PC-9 (cell line): ENCODE measurements around the gene CNNM4. TPM values are rescaled to one million over a fixed set of nuclear protein-coding genes. Genes with fewer than 3 reads are reported as not detected.

ENCODE experiments used
- BruUV-seq: library from RNA; stranded (reverse); fragments of 400-500 nt; replicated peaks from 2 replicates; lab custom pipeline; 2021; lab: Mats Ljungman, UMichigan
- CTCF ChIA-PET: fragments of 300-600 bp; sonication (Branson Sonifier 250); formaldehyde crosslinking; loops from one replicate; lab custom pipeline; 2022; ENCODE audit warnings: antibody characterized with exemption; lab: Charles Lee
- POLR2A ChIA-PET: fragments of 300-600 bp; sonication (Branson Sonifier 250); formaldehyde crosslinking; loops from one replicate; lab custom pipeline; 2022; ENCODE audit warnings: antibody characterized with exemption; ENCODE audit not compliant: unreplicated experiment; lab: Charles Lee
- DNase-seq, 2 experiments: peaks; one replicate each; pipeline versions ENCODE4 v3.0.0 to v3.0.0-alpha.2; 2015 to 2022; ENCODE audit warnings: mixed read lengths in 1 of 2
- H2AFZ ChIP-seq: fragments of 200-600 bp; sonication (generic); 2 replicates; pipeline ENCODE4 v1.8.1; 2017; ENCODE audit warnings: antibody characterized with exemption
- H3F3A ChIP-seq: fragments of 200-600 bp; sonication (generic); 2 replicates; pipeline ENCODE4 v1.8.1; 2017; ENCODE audit warnings: antibody characterized with exemption, mild to moderate bottlenecking, low read depth; ENCODE audit not compliant: insufficient read depth
- H3K27ac ChIP-seq: fragments of 200-600 bp; sonication (generic); 2 replicates; pipeline ENCODE4 v1.6.1; 2016; ENCODE audit warnings: mixed run types
- H3K27me3 ChIP-seq: fragments of 200-600 bp; sonication (generic); 2 replicates; pipeline ENCODE4 v1.6.1; 2016; ENCODE audit warnings: low read depth, mixed run types; ENCODE audit not compliant: insufficient read depth
- H3K36me3 ChIP-seq: fragments of 200-600 bp; sonication (generic); 2 replicates; pipeline ENCODE4 v1.6.1; 2016; ENCODE audit warnings: low read depth, mixed run types
- H3K4me1 ChIP-seq: fragments of 200-600 bp; sonication (generic); replicated peaks from 2 replicates; pipeline ENCODE4 v1.6.1; 2016; ENCODE audit warnings: mixed run types; ENCODE audit not compliant: insufficient read depth
- H3K4me2 ChIP-seq: fragments of 200-600 bp; sonication (generic); 2 replicates; pipeline ENCODE4 v1.6.1; 2017; ENCODE audit warnings: mixed run types
- H3K4me3 ChIP-seq: fragments of 200-600 bp; sonication (generic); 2 replicates; pipeline ENCODE4 v1.6.1; 2016; ENCODE audit warnings: mixed run types
- H3K79me2 ChIP-seq: fragments of 200-600 bp; sonication (generic); 2 replicates; pipeline ENCODE4 v1.6.1; 2017; ENCODE audit warnings: low read depth, mixed run types
- H3K9me2 ChIP-seq: fragments of 200-600 bp; sonication (generic); 2 replicates; pipeline ENCODE4 v1.8.1; 2017; ENCODE audit warnings: mild to moderate bottlenecking; ENCODE audit not compliant: insufficient read depth
- H3K9me3 ChIP-seq: fragments of 200-600 bp; sonication (generic); 2 replicates; pipeline ENCODE4 v1.8.1; 2016; ENCODE audit warnings: low read depth; ENCODE audit not compliant: insufficient read depth
- H4K20me1 ChIP-seq: fragments of 200-600 bp; sonication (generic); 2 replicates; pipeline ENCODE4 v1.8.1; 2017; ENCODE audit not compliant: insufficient read depth
- CTCF ChIP-seq: fragments of 200-600 bp; sonication (generic); conservative IDR thresholded peaks from 2 replicates; pipeline ENCODE4 v1.6.1; 2017; ENCODE audit warnings: mixed run types, antibody characterized with exemption, mild to moderate bottlenecking, moderate library complexity
- EZH2 ChIP-seq: fragments of 200-600 bp; sonication (generic); IDR thresholded peaks from 2 replicates; pipeline ENCODE4 v1.8.0; 2017; ENCODE audit warnings: antibody characterized with exemption, low read depth
- intact Hi-C: fragments of 100-400 bp; cut with micrococcal nuclease; formaldehyde crosslinking; loops from one replicate; pipeline ENCODE4 v1.10.0; 2022; ENCODE audit not compliant: unreplicated experiment
- total RNA-seq: library from RNA; stranded (reverse); gene quantifications from 2 replicates; pipeline ENCODE4 v1.2.3, GENCODE V29; 2021

The CNNM4 gene
- total RNA-seq, 1 experiment from 2014 or later, result 31.4 TPM

GRCh38 chr2:96816836-96817702 lies 56.4 kb downstream of the CNNM4 start:
- intact Hi-C loops, result loop anchor here (1.0 to 5.0 kb wide), 7 partner anchors 15 to 296 kb away; partner anchors contain the start of genes ANKRD36 and ANKRD39
- Histone ChIP-seq H2AFZ (peak overlapping the region; percentile 61; the same call in 1 of the 2 replicates), H3K36me3 (0 out of 2 replicates have a peak, but pooled peaks cover 4% of the 10 kb centered on the region), H3K4me2 (peak overlapping the region; percentile 99), H3K27ac (no peak overlapping the region), H3K79me2 (peaks cover 44% of the 10 kb centered on the region), H3K4me1 (peaks cover 26% of the 10 kb centered on the region), H3K9me2 (no peaks in the 10 kb centered on the region), H4K20me1 (peaks cover 28% of the 10 kb centered on the region), H3K4me3 (peak overlapping the region; percentile 80), H3F3A (peaks cover 12% of the 10 kb centered on the region), H3K9me3 (no peaks in the 10 kb centered on the region), H3K27me3 (no peaks in the 10 kb centered on the region)
- DNase-seq, result peak in 1 of 2 experiments; percentile 19
- CTCF ChIA-PET, result interaction anchor here (0.8 kb wide), 1 partner anchor 263 kb away, joined by 5 read pairs; no protein-coding TSS in a partner anchor
- no TSS peak for BruUV-seq
- no peak for TF ChIP-seq EZH2
- no peak for TF ChIP-seq CTCF
- POLR2A ChIA-PET, result no interaction called here

- 0 out of 2 replicates have a peak, but pooled peaks cover 4% of the 10 kb centered on the region for H3K36me3 ChIP-seq
- H3K4me2 ChIP-seq, result peak overlapping the region; percentile 99
- no peak overlapping the region for H3K27ac ChIP-seq
- peaks cover 28% of the 10 kb centered on the region for H4K20me1 ChIP-seq
- intact Hi-C loops, result loop anchor here (2.0 to 5.0 kb wide), 4 partner anchors 55 to 295 kb away; partner anchors contain the start of gene ANKRD36
- H3K9me3 ChIP-seq, result no peaks in the 10 kb centered on the region
- no peaks in the 10 kb centered on the region for H3K27me3 ChIP-seq
- ChIA-PET POLR2A (no interaction called here), CTCF (interaction anchor here (0.6 kb wide), 1 partner anchor 40 kb away, joined by 5 read pairs; the partner anchor contains the start of gene ANKRD39)
- H2AFZ ChIP-seq, result no peak overlapping the region
- DNase-seq, result no peak
- no peaks in the 10 kb centered on the region for H3K9me2 ChIP-seq
- TSS peak; percentile 39 for BruUV-seq
- H3F3A ChIP-seq, result peaks cover 12% of the 10 kb centered on the region
- peaks cover 45% of the 10 kb centered on the region for H3K79me2 ChIP-seq
- TF ChIP-seq CTCF (no peak), EZH2 (no peak)
- H3K4me3 ChIP-seq, result peak overlapping the region; percentile 80
- H3K4me1 ChIP-seq, result peaks cover 26% of the 10 kb centered on the region
These were observed 57.2 kb downstream of the CNNM4 start for GRCh38 chr2:96817882-96818281.

GRCh38 chr2:96819128-96819875 lies 58.6 kb downstream of the CNNM4 start:
- ChIA-PET CTCF (interaction anchor here (0.6 kb wide), 1 partner anchor 36 kb away, joined by 5 read pairs; no protein-coding TSS in a partner anchor), POLR2A (interaction anchor here (0.6 to 0.7 kb wide), 2 partner anchors 37 to 222 kb away, joined by 4 to 6 read pairs; no protein-coding TSS in a partner anchor)
- Histone ChIP-seq H3K4me2 (no peak overlapping the region), H3K27ac (no peak overlapping the region), H2AFZ (no peak overlapping the region), H3F3A (peaks cover 21% of the 10 kb centered on the region), H3K4me3 (no peak overlapping the region), H3K36me3 (0 out of 2 replicates have a peak, but pooled peaks cover 9% of the 10 kb centered on the region), H3K9me2 (no peaks in the 10 kb centered on the region), H3K4me1 (peaks cover 34% of the 10 kb centered on the region), H4K20me1 (peaks cover 28% of the 10 kb centered on the region), H3K9me3 (no peaks in the 10 kb centered on the region), H3K27me3 (no peaks in the 10 kb centered on the region), H3K79me2 (peaks cover 55% of the 10 kb centered on the region)
- intact Hi-C loops, result loop anchor here (5.0 kb wide), 2 partner anchors 267 to 287 kb away; no protein-coding TSS in a partner anchor
- no peak for DNase-seq
- no TSS peak for BruUV-seq
- TF ChIP-seq CTCF (no peak), EZH2 (no peak)
